ENCODE data around the gene UNC13C. TPM values are rescaled to one million over a fixed set of nuclear protein-coding genes. Genes with fewer than 3 reads are reported as not detected.

UNC13C gene
- total RNA-seq, 1 donor from 2014 or later = 0.22 TPM

DNA sequence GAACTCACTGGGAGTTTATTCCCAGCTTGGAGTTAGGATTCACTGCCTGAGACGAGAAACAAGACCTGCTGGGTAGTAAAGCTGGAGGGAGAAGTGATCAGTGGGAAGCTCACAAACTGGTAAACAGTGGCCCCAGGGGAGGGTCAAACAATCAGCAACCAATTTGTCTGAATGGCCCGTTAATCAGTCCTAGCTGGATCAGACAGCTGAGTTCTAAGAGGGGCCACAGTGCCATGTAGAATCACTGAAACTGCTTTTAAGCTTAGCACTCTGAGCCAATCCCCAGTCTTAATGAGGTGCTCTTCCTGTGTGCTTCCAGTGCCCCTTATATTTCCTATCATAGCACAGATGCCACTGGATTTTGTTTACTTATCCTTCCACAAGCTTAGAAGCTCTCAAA, 626.8 kb downstream of the UNC13C start:
- no peak overlapping the region for H3K27ac ChIP-seq (replicated peaks)
- TF ChIP-seq CTCF (IDR thresholded peaks at IDR 0.05; ENCODE audit: borderline replicate concordance) = no peak
- H3K36me3 ChIP-seq = no peaks in the 10 kb centered on the region
- no peaks in the 10 kb centered on the region for H3K27me3 ChIP-seq (ENCODE audit: low read depth)
- DNase-seq = no peak
- H3K4me1 ChIP-seq = no peaks in the 10 kb centered on the region
- intact Hi-C loops (cut with micrococcal nuclease) = no loop called here
- H3K9me3 ChIP-seq (replicated peaks) = no peaks in the 10 kb centered on the region
- no peak overlapping the region for H3K4me3 ChIP-seq

DNA sequence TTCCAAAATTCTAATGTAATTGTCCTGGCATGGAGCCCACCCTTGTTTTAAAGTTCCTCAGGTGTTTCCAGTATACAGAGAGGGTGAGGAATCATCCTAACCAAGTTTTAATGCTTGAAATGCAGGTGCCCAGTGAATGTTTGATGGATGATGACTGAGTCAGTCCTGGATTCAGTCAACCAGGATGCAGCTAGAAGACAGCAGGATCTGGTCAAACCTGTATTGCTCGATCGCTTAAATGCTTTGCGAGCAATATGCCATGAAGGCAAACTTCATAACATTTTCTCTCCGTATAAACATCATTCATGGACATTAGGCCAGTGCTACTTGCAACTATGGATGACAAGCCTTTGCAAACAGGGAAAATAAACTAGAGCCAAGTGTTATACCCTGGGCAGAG, 627.3 kb downstream of the UNC13C start:
- intact Hi-C loops (cut with micrococcal nuclease) = no loop called here
- no peaks in the 10 kb centered on the region for H3K27me3 ChIP-seq (ENCODE audit: low read depth)

GRCh38 chr15:54608876-54609835, 630.9 kb downstream of the UNC13C start:
- no peaks in the 10 kb centered on the region for H3K27me3 ChIP-seq (ENCODE audit: low read depth)
- intact Hi-C loops (cut with micrococcal nuclease) = no loop called here
- DNase-seq = no peak
- TF ChIP-seq CTCF (IDR thresholded peaks at IDR 0.05; ENCODE audit: borderline replicate concordance) = no peak
- H3K4me3 ChIP-seq = no peak overlapping the region
- H3K36me3 ChIP-seq = no peaks in the 10 kb centered on the region
- H3K4me1 ChIP-seq = no peaks in the 10 kb centered on the region
- no peaks in the 10 kb centered on the region for H3K9me3 ChIP-seq (replicated peaks)
- no peak overlapping the region for H3K27ac ChIP-seq (replicated peaks)

More for the DNA sequence above, 627.3 kb downstream of the UNC13C start:
- Histone ChIP-seq H3K4me1 (no peaks in the 10 kb centered on the region), H3K4me3 (no peak overlapping the region), H3K36me3 (no peaks in the 10 kb centered on the region), H3K27ac (replicated peaks) (no peak overlapping the region), H3K9me3 (replicated peaks) (no peaks in the 10 kb centered on the region)
- DNase-seq = no peak
- no peak for TF ChIP-seq CTCF (IDR thresholded peaks at IDR 0.05; ENCODE audit: borderline replicate concordance)

GRCh38 chr15:54618120-54618519, 639.9 kb downstream of the UNC13C start:
- no peak overlapping the region for H3K4me3 ChIP-seq
- no peaks in the 10 kb centered on the region for H3K27me3 ChIP-seq (ENCODE audit: low read depth)
- H3K4me1 ChIP-seq = no peaks in the 10 kb centered on the region
- no peak overlapping the region for H3K27ac ChIP-seq (replicated peaks)
- no peaks in the 10 kb centered on the region for H3K9me3 ChIP-seq (replicated peaks)
- no peak for TF ChIP-seq CTCF (IDR thresholded peaks at IDR 0.05; ENCODE audit: borderline replicate concordance)
- intact Hi-C loops (cut with micrococcal nuclease) = no loop called here
- H3K36me3 ChIP-seq = no peaks in the 10 kb centered on the region
- DNase-seq = no peak

- Histone ChIP-seq H3K27ac (replicated peaks) (no peak overlapping the region), H3K9me3 (replicated peaks) (no peaks in the 10 kb centered on the region), H3K4me1 (no peaks in the 10 kb centered on the region), H3K27me3 (ENCODE audit: low read depth) (no peaks in the 10 kb centered on the region), H3K4me3 (no peak overlapping the region), H3K36me3 (no peaks in the 10 kb centered on the region)
- no peak for DNase-seq
- no peak for TF ChIP-seq CTCF (IDR thresholded peaks at IDR 0.05; ENCODE audit: borderline replicate concordance)
- intact Hi-C loops (cut with micrococcal nuclease) = no loop called here
These were observed 640.9 kb downstream of the UNC13C start for GRCh38 chr15:54619180-54619579.
